ENCODE measurements around the gene FBP2. TPM values are rescaled to one million over a fixed set of nuclear protein-coding genes. Genes with fewer than 3 reads are reported as not detected.

The FBP2 gene
- polyA plus RNA-seq, 1 experiment = not detected

GRCh38 chr9:94639061-94639998 is 45.7 kb upstream of the FBP2 start, which contains the start of gene FBP1:
FBP1 (minus strand) TSS chr9:94639518; CDS start chr9:94639310, 208 bp downstream.
- peak within 1 kb of the TSS; percentile 46 for H3K4me3 ChIP-seq (ENCODE audit: low read depth, low read length)
- no peaks in the 10 kb centered on the region; the same call in 1 of the 2 replicates for H3K9me3 ChIP-seq (ENCODE audit: control insufficient read depth, insufficient read depth, low read length)
- no peak for DNase-seq (ENCODE audit: low read depth, low spot score)
- no peak for TF ChIP-seq CTCF (IDR thresholded peaks at IDR 0.05; ENCODE audit: low read depth, low read length)
- CTCF ChIA-PET = interaction anchor here (1.0 kb wide), 1 partner anchor 491 kb away, joined by 3 read pairs; no protein-coding TSS in a partner anchor
- H3K27ac ChIP-seq (ENCODE audit: low read depth, low read length) = no peak within 1 kb of the TSS
- POLR2A ChIA-PET = no interaction called here
- H3K27me3 ChIP-seq (ENCODE audit: control insufficient read depth, insufficient read depth, low read length) = peaks cover 48% of the 10 kb centered on the region

- Histone ChIP-seq H3K27ac (ENCODE audit: low read depth, low read length) (no peak overlapping the region), H3K9me3 (ENCODE audit: control insufficient read depth, insufficient read depth, low read length) (no peaks in the 10 kb centered on the region; the same call in 1 of the 2 replicates), H3K27me3 (ENCODE audit: control insufficient read depth, insufficient read depth, low read length) (peaks cover 48% of the 10 kb centered on the region), H3K4me3 (ENCODE audit: low read depth, low read length) (peak overlapping the region; percentile 46; the same call in 1 of the 2 replicates)
- no peak for DNase-seq (ENCODE audit: low read depth, low spot score)
- TF ChIP-seq CTCF (IDR thresholded peaks at IDR 0.05; ENCODE audit: low read depth, low read length) = no peak
- CTCF ChIA-PET = interaction anchor here (0.6 kb wide), 1 partner anchor 1214 kb away, joined by 3 read pairs; no protein-coding TSS in a partner anchor
- POLR2A ChIA-PET = no interaction called here
These were observed 44.9 kb upstream of the FBP2 start for GRCh38 chr9:94638335-94639060.

GRCh38 chr9:94632737-94633136 is 39.1 kb upstream of the FBP2 start:
- no peaks in the 10 kb centered on the region for H3K9me3 ChIP-seq (ENCODE audit: control insufficient read depth, insufficient read depth, low read length)
- no peak for DNase-seq (ENCODE audit: low read depth, low spot score)
- H3K27ac ChIP-seq (ENCODE audit: low read depth, low read length) = no peak overlapping the region
- no peak overlapping the region for H3K4me3 ChIP-seq (ENCODE audit: low read depth, low read length)
- peaks cover 40% of the 10 kb centered on the region for H3K27me3 ChIP-seq (ENCODE audit: control insufficient read depth, insufficient read depth, low read length)
- CTCF ChIA-PET = no interaction called here
- POLR2A ChIA-PET = no interaction called here
- no peak for TF ChIP-seq CTCF (IDR thresholded peaks at IDR 0.05; ENCODE audit: low read depth, low read length)

GRCh38 chr9:94631599-94631998 is 38.0 kb upstream of the FBP2 start:
- ChIA-PET CTCF (interaction anchor here (1.3 kb wide), 1 partner anchor 1600 kb away, joined by 3 read pairs; no protein-coding TSS in a partner anchor), POLR2A (no interaction called here)
- H3K27me3 ChIP-seq (ENCODE audit: control insufficient read depth, insufficient read depth, low read length) = peaks cover 42% of the 10 kb centered on the region
- TF ChIP-seq CTCF (IDR thresholded peaks at IDR 0.05; ENCODE audit: low read depth, low read length) = no peak
- no peak overlapping the region for H3K27ac ChIP-seq (ENCODE audit: low read depth, low read length)
- no peak for DNase-seq (ENCODE audit: low read depth, low spot score)
- H3K9me3 ChIP-seq (ENCODE audit: control insufficient read depth, insufficient read depth, low read length) = no peaks in the 10 kb centered on the region
- no peak overlapping the region for H3K4me3 ChIP-seq (ENCODE audit: low read depth, low read length)

Data from AG04450 (cell line).